Measurements from ENCODE around the gene BFSP2.

The BFSP2 gene

GRCh38 chr3:133386876-133387275 lies 13.0 kb upstream of the BFSP2 start:
- Histone ChIP-seq H3K27me3 (ENCODE audit: low read depth, low read length) (peaks cover 10% of the 10 kb centered on the region; the same call in 1 of the 2 replicates), H3K36me3 (replicated peaks; ENCODE audit: low read depth, low read length) (no peaks in the 10 kb centered on the region), H3K4me2 (ENCODE audit: low read length) (no peak overlapping the region), H3K4me1 (ENCODE audit: low read length) (peaks cover 6% of the 10 kb centered on the region), H3K9me3 (ENCODE audit: insufficient read depth, low read length) (no peaks in the 10 kb centered on the region), H3K4me3 (ENCODE audit: low read length) (no peak overlapping the region), H3K9ac (ENCODE audit: low read length) (no peak overlapping the region), H2AFZ (ENCODE audit: low read depth, low read length) (no peak overlapping the region), H3K79me2 (ENCODE audit: low read length) (no peaks in the 10 kb centered on the region), H4K20me1 (ENCODE audit: insufficient read depth, low read length) (no peaks in the 10 kb centered on the region), H3K27ac (ENCODE audit: low read length) (no peak overlapping the region)
- TF ChIP-seq EZH2phosphoT487 (IDR thresholded peaks at IDR 0.05; ENCODE audit: low read depth) (no peak), CTCF (IDR thresholded peaks at IDR 0.05; ENCODE audit: low read depth, low read length) (peak; percentile 49)

GRCh38 chr3:133387341-133387740 lies 12.5 kb upstream of the BFSP2 start:
- Histone ChIP-seq H3K4me1 (ENCODE audit: low read length) (peaks cover 6% of the 10 kb centered on the region), H3K27me3 (ENCODE audit: low read depth, low read length) (0 out of 2 replicates have a peak, but pooled peaks cover 5% of the 10 kb centered on the region), H2AFZ (ENCODE audit: low read depth, low read length) (no peak overlapping the region), H3K27ac (ENCODE audit: low read length) (no peak overlapping the region), H3K4me3 (ENCODE audit: low read length) (no peak overlapping the region), H3K9ac (ENCODE audit: low read length) (no peak overlapping the region), H3K9me3 (ENCODE audit: insufficient read depth, low read length) (no peaks in the 10 kb centered on the region), H4K20me1 (ENCODE audit: insufficient read depth, low read length) (no peaks in the 10 kb centered on the region), H3K36me3 (replicated peaks; ENCODE audit: low read depth, low read length) (no peaks in the 10 kb centered on the region), H3K79me2 (ENCODE audit: low read length) (no peaks in the 10 kb centered on the region), H3K4me2 (ENCODE audit: low read length) (no peak overlapping the region)
- TF ChIP-seq EZH2phosphoT487 (IDR thresholded peaks at IDR 0.05; ENCODE audit: low read depth), result no peak
- TF ChIP-seq CTCF (IDR thresholded peaks at IDR 0.05; ENCODE audit: low read depth, low read length), result no peak

- no peaks in the 10 kb centered on the region for H3K79me2 ChIP-seq (ENCODE audit: low read length)
- no peak overlapping the region for H3K4me3 ChIP-seq (ENCODE audit: low read length)
- H2AFZ ChIP-seq (ENCODE audit: low read depth, low read length), result no peak overlapping the region
- H3K27me3 ChIP-seq (ENCODE audit: low read depth, low read length), result 0 out of 2 replicates have a peak, but pooled peaks cover 2% of the 10 kb centered on the region
- H3K9me3 ChIP-seq (ENCODE audit: insufficient read depth, low read length), result no peaks in the 10 kb centered on the region
- H3K27ac ChIP-seq (ENCODE audit: low read length), result no peak overlapping the region
- H3K4me1 ChIP-seq (ENCODE audit: low read length), result peaks cover 6% of the 10 kb centered on the region
- no peaks in the 10 kb centered on the region for H3K36me3 ChIP-seq (replicated peaks; ENCODE audit: low read depth, low read length)
- TF ChIP-seq CTCF (IDR thresholded peaks at IDR 0.05; ENCODE audit: low read depth, low read length), result no peak
- TF ChIP-seq EZH2phosphoT487 (IDR thresholded peaks at IDR 0.05; ENCODE audit: low read depth), result no peak
- H3K4me2 ChIP-seq (ENCODE audit: low read length), result no peak overlapping the region
- H3K9ac ChIP-seq (ENCODE audit: low read length), result no peak overlapping the region
- H4K20me1 ChIP-seq (ENCODE audit: insufficient read depth, low read length), result no peaks in the 10 kb centered on the region
These were observed 11.0 kb upstream of the BFSP2 start for GRCh38 chr3:133388696-133389395.

- Histone ChIP-seq H2AFZ (ENCODE audit: low read depth, low read length) (no peak overlapping the region), H3K4me1 (ENCODE audit: low read length) (0 out of 2 replicates have a peak, but pooled peaks cover 3% of the 10 kb centered on the region), H3K4me3 (ENCODE audit: low read length) (no peak overlapping the region), H3K4me2 (ENCODE audit: low read length) (no peak overlapping the region), H3K9ac (ENCODE audit: low read length) (no peak overlapping the region), H3K36me3 (replicated peaks; ENCODE audit: low read depth, low read length) (no peaks in the 10 kb centered on the region), H3K27me3 (ENCODE audit: low read depth, low read length) (0 out of 2 replicates have a peak, but pooled peaks cover 2% of the 10 kb centered on the region), H4K20me1 (ENCODE audit: insufficient read depth, low read length) (no peaks in the 10 kb centered on the region), H3K9me3 (ENCODE audit: insufficient read depth, low read length) (no peaks in the 10 kb centered on the region), H3K27ac (ENCODE audit: low read length) (no peak overlapping the region), H3K79me2 (ENCODE audit: low read length) (no peaks in the 10 kb centered on the region)
- TF ChIP-seq CTCF (IDR thresholded peaks at IDR 0.05; ENCODE audit: low read depth, low read length), result no peak
- TF ChIP-seq EZH2phosphoT487 (IDR thresholded peaks at IDR 0.05; ENCODE audit: low read depth), result no peak
These were observed 9.1 kb upstream of the BFSP2 start for GRCh38 chr3:133390715-133391114.

Measured in OCI-LY3 (cell line).